ENCODE measurements around the gene C1QB. TPM values are rescaled to one million over a fixed set of nuclear protein-coding genes. Genes with fewer than 3 reads are reported as not detected.

C1QB gene
- total and polyA plus RNA-seq, 9 of the 15 experiments (the other 6 are each of a cell fraction or from before 2014, with no cell fraction given), result 0.55 TPM; not detected in 8

DNA sequence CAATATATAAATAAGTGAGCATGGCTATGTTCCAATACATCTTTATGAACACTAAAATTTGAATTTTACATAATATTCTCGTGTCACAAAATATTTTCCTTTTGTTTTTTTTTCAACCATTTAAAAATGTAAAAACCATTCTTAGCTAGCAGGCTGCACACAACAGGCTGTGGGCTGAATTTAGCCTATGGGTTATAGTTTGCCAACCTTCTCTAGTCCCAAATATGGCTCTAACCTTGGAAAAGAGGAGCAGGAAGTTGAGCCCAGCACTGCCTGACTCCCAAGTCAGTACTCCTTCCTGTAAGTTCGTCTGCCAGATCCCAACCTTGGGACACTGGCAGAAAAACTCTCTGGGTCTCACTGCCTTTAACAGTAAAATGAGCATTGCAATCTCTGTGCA, 13.4 kb downstream of the C1QB start:
- no peaks in the 10 kb centered on the region for H3K9me3 ChIP-seq (replicated peaks; ENCODE audit: control insufficient read depth, insufficient read depth, low read depth, low read length)
- H4K20me1 ChIP-seq (replicated peaks; ENCODE audit: control insufficient read depth, insufficient read depth, low read length), result no peaks in the 10 kb centered on the region; the same call in 1 of the 2 replicates
- intact Hi-C loops (cut with micrococcal nuclease) (no loop called here), in situ Hi-C loops (cut with MboI) (no loop called here)
- FAIRE-seq (peak; percentile 51), ATAC-seq (no peak), DNase-seq (ENCODE audit: extremely low read depth in 1 of 4, low spot score in 3 of 4) (no peak)
- WGBS (ENCODE audit: insufficient coverage, low coverage, missing lambda C conversion rate), result 0% methylated on average over 2 of the region's 2 CpGs
- H3K4me2 ChIP-seq (ENCODE audit: insufficient read depth, low read length), result no peak overlapping the region
- BruUV-seq (replicated peaks), result no TSS peak
- H3K9ac ChIP-seq (ENCODE audit: insufficient read depth in 1 of 2, low read depth in 2 of 2, low read length in 2 of 2), result no peak overlapping the region
- no peaks in the 10 kb centered on the region for H3K9me1 ChIP-seq (ENCODE audit: control insufficient read depth, insufficient read depth, low read length)
- ChIA-PET CTCF (ENCODE audit: low intra/inter-chr PET ratio) (interaction anchor here (1.6 kb wide), 1 partner anchor 264 kb away, joined by 9 read pairs; no protein-coding TSS in a partner anchor), POLR2A (no interaction called here)
- no peak overlapping the region for H2AFZ ChIP-seq (ENCODE audit: low read depth, low read length)
- TF ChIP-seq L3MBTL2 (IDR thresholded peaks at IDR 0.05), result no peak
- no peak for TF ChIP-seq KAT7 (CRISPR knock-in tag; IDR thresholded peaks at IDR 0.05; ENCODE audit: borderline replicate concordance)
- no peak for TF ChIP-seq HMG20B (CRISPR knock-in tag; IDR thresholded peaks at IDR 0.05)
- TF ChIP-seq, protein P1, sequence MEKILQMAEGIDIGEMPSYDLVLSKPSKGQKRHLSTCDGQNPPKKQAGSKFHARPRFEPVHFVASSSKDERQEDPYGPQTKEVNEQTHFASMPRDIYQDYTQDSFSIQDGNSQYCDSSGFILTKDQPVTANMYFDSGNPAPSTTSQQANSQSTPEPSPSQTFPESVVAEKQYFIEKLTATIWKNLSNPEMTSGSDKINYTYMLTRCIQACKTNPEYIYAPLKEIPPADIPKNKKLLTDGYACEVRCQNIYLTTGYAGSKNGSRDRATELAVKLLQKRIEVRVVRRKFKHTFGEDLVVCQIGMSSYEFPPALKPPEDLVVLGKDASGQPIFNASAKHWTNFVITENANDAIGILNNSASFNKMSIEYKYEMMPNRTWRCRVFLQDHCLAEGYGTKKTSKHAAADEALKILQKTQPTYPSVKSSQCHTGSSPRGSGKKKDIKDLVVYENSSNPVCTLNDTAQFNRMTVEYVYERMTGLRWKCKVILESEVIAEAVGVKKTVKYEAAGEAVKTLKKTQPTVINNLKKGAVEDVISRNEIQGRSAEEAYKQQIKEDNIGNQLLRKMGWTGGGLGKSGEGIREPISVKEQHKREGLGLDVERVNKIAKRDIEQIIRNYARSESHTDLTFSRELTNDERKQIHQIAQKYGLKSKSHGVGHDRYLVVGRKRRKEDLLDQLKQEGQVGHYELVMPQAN (IDR thresholded peaks at IDR 0.05; ENCODE audit: borderline replicate concordance), result no peak
- TF ChIP-seq TAF9B (IDR thresholded peaks at IDR 0.05; ENCODE audit: partially characterized antibody), result no peak
- TF ChIP-seq ESRRB (CRISPR knock-in tag; IDR thresholded peaks at IDR 0.05; ENCODE audit: borderline replicate concordance), result no peak
- TF ChIP-seq SOX6 (IDR thresholded peaks at IDR 0.05), result no peak
- TF ChIP-seq MBD2 (IDR thresholded peaks at IDR 0.05; ENCODE audit: borderline replicate concordance, low read depth), result no peak
- no peak for TF ChIP-seq NFYB (IDR thresholded peaks at IDR 0.05; ENCODE audit: extremely low read depth, insufficient read length)
- no peak for TF ChIP-seq NR4A1 (CRISPR knock-in tag; IDR thresholded peaks at IDR 0.05)
- no peak for TF ChIP-seq NR4A1 (tag; IDR thresholded peaks at IDR 0.05)
- no peak for TF ChIP-seq TAF15 (IDR thresholded peaks at IDR 0.05; ENCODE audit: low read depth, low read length)
- no peak overlapping the region for H3K4me3 ChIP-seq
- H3K79me2 ChIP-seq (ENCODE audit: control insufficient read depth, insufficient read depth, low read length), result no peaks in the 10 kb centered on the region
- no peaks in the 10 kb centered on the region for H3K36me3 ChIP-seq (ENCODE audit: control insufficient read depth, insufficient read depth, low read length)
- H3K27ac ChIP-seq (ENCODE audit: extremely low read depth, low read depth, low read length), result no peak overlapping the region
- H3K4me1 ChIP-seq (replicated peaks in 1 of 2; ENCODE audit: control insufficient read depth in 2 of 2, insufficient read depth in 2 of 2, low read length in 2 of 2), result peaks cover 0 to 4% of the 10 kb centered on the region in 2 experiments; a peak in 1 of 5 replicates
- H3K27me3 ChIP-seq (ENCODE audit: control insufficient read depth in 2 of 2, insufficient read depth in 2 of 2, low read length in 2 of 2), result peaks cover 5 to 53% of the 10 kb centered on the region in 2 experiments; a peak in 3 of 5 replicates

All from K562 (cell line).